ENCODE data around the gene TMBIM4.

- TF ChIP-seq FOXA1 (IDR thresholded peaks at IDR 0.05), result no peak
- no peak for TF ChIP-seq CTCF (IDR thresholded peaks at IDR 0.05; ENCODE audit: low read depth, low read length, missing input control)
- TF ChIP-seq RAD21 (IDR thresholded peaks at IDR 0.05), result no peak
- TF ChIP-seq RXRA (IDR thresholded peaks at IDR 0.05), result no peak
- no peak for TF ChIP-seq FOXA2 (IDR thresholded peaks at IDR 0.05)
- no peak for TF ChIP-seq TAF1 (conservative IDR thresholded peaks at IDR 0.05)
- no peak for TF ChIP-seq ZBTB33 (IDR thresholded peaks at IDR 0.05)
- no peak for TF ChIP-seq YY1 (IDR thresholded peaks at IDR 0.05)
- TF ChIP-seq HNF4G (IDR thresholded peaks at IDR 0.05), result no peak
Measured at GRCh38 chr12:66199141-66199540, 29.3 kb upstream of the TMBIM4 start.
